OCI-LY3 (cell line): ENCODE data around the gene NUMBL.

Experiments used
- H2AFZ ChIP-seq: fragments of 200-600, 300-600 bp; shearing (Covaris generic); 2 replicates; pipeline ENCODE4 v1.6.0; 2014; ENCODE audit warnings: antibody characterized with exemption, low read depth, low read length
- H3K27ac ChIP-seq: fragments of 200-600, 300-600 bp; sonication (generic); 2 replicates; pipeline ENCODE4 v1.5.1; 2014; ENCODE audit warnings: mild to moderate bottlenecking, low read length, moderate library complexity, mixed read lengths
- H3K27me3 ChIP-seq: fragments of 200-600, 300-600 bp; sonication (generic); 2 replicates; pipeline ENCODE4 v1.6.1; 2014; ENCODE audit warnings: low read depth, low read length, mixed read lengths
- H3K36me3 ChIP-seq: fragments of 200-600, 300-600 bp; sonication (generic); replicated peaks from 2 replicates; pipeline ENCODE3; 2014; ENCODE audit warnings: low read depth, low read length, mixed read lengths
- H3K4me1 ChIP-seq: fragments of 300-600, 200-600 bp; sonication (generic); 2 replicates; pipeline ENCODE4 v1.6.1; 2014; ENCODE audit warnings: low read length, mixed read lengths
- H3K4me2 ChIP-seq: fragments of 200-600, 300-600 bp; sonication (generic); 2 replicates; pipeline ENCODE4 v1.6.1; 2014; ENCODE audit warnings: low read length, mixed read lengths
- H3K4me3 ChIP-seq: fragments of 300-600, 200-600 bp; sonication (generic); 2 replicates; pipeline ENCODE4 v1.5.1; 2014; ENCODE audit warnings: antibody characterized with exemption, mild to moderate bottlenecking, low read length, moderate library complexity
- H3K79me2 ChIP-seq: fragments of 300-600, 200-600 bp; shearing (Covaris generic); 2 replicates; pipeline ENCODE4 v1.6.1; 2014; ENCODE audit warnings: mild to moderate bottlenecking, low read length, mixed read lengths
- H3K9ac ChIP-seq: fragments of 300-600, 200-600 bp; shearing (Covaris generic); 2 replicates; pipeline ENCODE4 v1.6.0; 2014; ENCODE audit warnings: mild to moderate bottlenecking, low read length, moderate library complexity
- H3K9me3 ChIP-seq: fragments of 200-600, 300-600 bp; shearing (Covaris generic); 2 replicates; pipeline ENCODE4 v1.6.1; 2014; ENCODE audit warnings: low read length, mixed read lengths; ENCODE audit not compliant: insufficient read depth
- H4K20me1 ChIP-seq: fragments of 200-600, 300-600 bp; sonication (generic); 2 replicates; pipeline ENCODE4 v1.6.1; 2016; ENCODE audit warnings: low read length, mixed read lengths; ENCODE audit not compliant: insufficient read depth
- EZH2phosphoT487 ChIP-seq: fragments of 200-600 bp; shearing (Covaris generic); IDR thresholded peaks from 2 replicates; pipeline ENCODE4 v1.6.1; 2018; ENCODE audit warnings: antibody characterized with exemption, mixed run types, low read depth
- TF ChIP-seq, protein P1 (sequence below): fragments of 200-600, 300-600 bp; sonication (generic); IDR thresholded peaks from 2 replicates; pipeline ENCODE4 v1.5.1; 2014; ENCODE audit warnings: antibody characterized with exemption, low read length, low read depth

Gene NUMBL

GRCh38 chr19:40642051-40642706, 48.3 kb downstream of the NUMBL start:
- no peaks in the 10 kb centered on the region for H4K20me1 ChIP-seq
- no peaks in the 10 kb centered on the region for H3K79me2 ChIP-seq
- TF ChIP-seq, protein P1, sequence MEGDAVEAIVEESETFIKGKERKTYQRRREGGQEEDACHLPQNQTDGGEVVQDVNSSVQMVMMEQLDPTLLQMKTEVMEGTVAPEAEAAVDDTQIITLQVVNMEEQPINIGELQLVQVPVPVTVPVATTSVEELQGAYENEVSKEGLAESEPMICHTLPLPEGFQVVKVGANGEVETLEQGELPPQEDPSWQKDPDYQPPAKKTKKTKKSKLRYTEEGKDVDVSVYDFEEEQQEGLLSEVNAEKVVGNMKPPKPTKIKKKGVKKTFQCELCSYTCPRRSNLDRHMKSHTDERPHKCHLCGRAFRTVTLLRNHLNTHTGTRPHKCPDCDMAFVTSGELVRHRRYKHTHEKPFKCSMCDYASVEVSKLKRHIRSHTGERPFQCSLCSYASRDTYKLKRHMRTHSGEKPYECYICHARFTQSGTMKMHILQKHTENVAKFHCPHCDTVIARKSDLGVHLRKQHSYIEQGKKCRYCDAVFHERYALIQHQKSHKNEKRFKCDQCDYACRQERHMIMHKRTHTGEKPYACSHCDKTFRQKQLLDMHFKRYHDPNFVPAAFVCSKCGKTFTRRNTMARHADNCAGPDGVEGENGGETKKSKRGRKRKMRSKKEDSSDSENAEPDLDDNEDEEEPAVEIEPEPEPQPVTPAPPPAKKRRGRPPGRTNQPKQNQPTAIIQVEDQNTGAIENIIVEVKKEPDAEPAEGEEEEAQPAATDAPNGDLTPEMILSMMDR: no peak
- TF ChIP-seq EZH2phosphoT487: no peak
- no peak overlapping the region for H3K9ac ChIP-seq
- H3K4me2 ChIP-seq: no peak overlapping the region
- H3K27me3 ChIP-seq: peaks cover 6% of the 10 kb centered on the region
- H3K27ac ChIP-seq: no peak overlapping the region
- H3K4me3 ChIP-seq: no peak overlapping the region
- H3K36me3 ChIP-seq: no peaks in the 10 kb centered on the region
- no peaks in the 10 kb centered on the region for H3K4me1 ChIP-seq
- H3K9me3 ChIP-seq: no peaks in the 10 kb centered on the region
- H2AFZ ChIP-seq: no peak overlapping the region

- H3K79me2 ChIP-seq: no peaks in the 10 kb centered on the region
- peak overlapping the region; percentile 72; the same call in 1 of the 2 replicates for H2AFZ ChIP-seq
- H3K9me3 ChIP-seq: no peaks in the 10 kb centered on the region
- H3K4me2 ChIP-seq: no peak overlapping the region
- no peak overlapping the region for H3K9ac ChIP-seq
- H3K4me3 ChIP-seq: no peak overlapping the region
- no peak for TF ChIP-seq EZH2phosphoT487
- TF ChIP-seq, protein P1: no peak
- H4K20me1 ChIP-seq: no peaks in the 10 kb centered on the region
- no peaks in the 10 kb centered on the region for H3K36me3 ChIP-seq
- no peak overlapping the region for H3K27ac ChIP-seq
- no peaks in the 10 kb centered on the region for H3K4me1 ChIP-seq
- H3K27me3 ChIP-seq: peaks cover 6% of the 10 kb centered on the region
Measured at GRCh38 chr19:40641281-40641680, 49.2 kb downstream of the NUMBL start.

- Histone ChIP-seq H3K36me3 (no peaks in the 10 kb centered on the region), H3K27me3 (peaks cover 5% of the 10 kb centered on the region; the same call in 1 of the 2 replicates), H3K27ac (no peak overlapping the region), H2AFZ (peak overlapping the region; percentile 72), H3K79me2 (no peaks in the 10 kb centered on the region), H4K20me1 (no peaks in the 10 kb centered on the region), H3K9ac (no peak overlapping the region), H3K9me3 (no peaks in the 10 kb centered on the region), H3K4me2 (no peak overlapping the region), H3K4me1 (no peaks in the 10 kb centered on the region), H3K4me3 (no peak overlapping the region)
- TF ChIP-seq, protein P1: no peak
- no peak for TF ChIP-seq EZH2phosphoT487
Measured at GRCh38 chr19:40640744-40641143, 49.7 kb downstream of the NUMBL start.

- H3K4me2 ChIP-seq: no peak overlapping the region
- H3K4me1 ChIP-seq: no peaks in the 10 kb centered on the region
- no peaks in the 10 kb centered on the region for H4K20me1 ChIP-seq
- no peak overlapping the region for H3K27ac ChIP-seq
- H3K9ac ChIP-seq: no peak overlapping the region
- H3K79me2 ChIP-seq: no peaks in the 10 kb centered on the region
- no peak overlapping the region for H3K4me3 ChIP-seq
- H3K9me3 ChIP-seq: no peaks in the 10 kb centered on the region
- peaks cover 12% of the 10 kb centered on the region; the same call in 1 of the 2 replicates for H3K27me3 ChIP-seq
- H2AFZ ChIP-seq: no peak overlapping the region
- H3K36me3 ChIP-seq: no peaks in the 10 kb centered on the region
- TF ChIP-seq, protein P1: no peak
- TF ChIP-seq EZH2phosphoT487: no peak
Measured at GRCh38 chr19:40639638-40639982, 50.8 kb downstream of the NUMBL start.
